Measurements from ENCODE around the gene BCAS3. TPM values are rescaled to one million over a fixed set of nuclear protein-coding genes. Genes with fewer than 3 reads are reported as not detected.

Gene BCAS3
- total and polyA plus RNA-seq, 4 donors = 5.8 to 24.6 (median 10.1) TPM

GRCh38 chr17:61395409-61395982 is 717.8 kb downstream of the BCAS3 start:
- Histone ChIP-seq H3K9ac (ENCODE audit: low read depth in 1 of 2, low read length in 2 of 2) (no peak overlapping the region), H3K27ac (ENCODE audit: low read depth in 1 of 2, low read length in 2 of 2) (no peak overlapping the region)
- no peak for DNase-seq (ENCODE audit: low spot score)

DNA sequence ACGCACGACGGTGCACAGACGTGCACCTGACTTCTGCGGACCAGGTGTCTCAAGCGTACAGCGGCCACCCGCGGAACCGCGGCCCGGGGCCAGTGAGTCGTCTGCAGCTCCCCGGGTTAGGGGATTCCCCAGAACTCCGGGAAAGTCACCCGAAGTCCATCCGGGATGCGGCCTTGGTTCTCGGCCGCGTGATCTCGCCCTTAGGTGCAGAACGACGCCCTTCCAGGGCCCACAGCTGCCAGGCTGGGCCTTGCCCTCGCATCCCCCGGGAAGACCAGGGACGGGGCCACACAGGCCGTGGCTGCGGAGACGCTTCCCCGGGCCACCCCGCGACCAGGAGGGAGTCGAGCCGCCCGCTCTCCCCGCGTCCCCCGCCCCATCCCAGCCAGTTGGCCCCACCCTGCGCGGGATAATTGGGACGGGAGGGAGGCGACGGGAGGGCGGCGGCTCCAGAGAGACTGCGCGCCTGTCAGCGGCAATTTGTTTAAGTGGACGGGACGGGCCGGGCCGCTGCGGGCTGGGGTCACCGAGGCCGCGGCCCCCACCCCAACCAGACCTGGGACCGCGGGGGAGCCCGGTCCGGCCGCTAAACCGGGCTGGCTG is 718.4 kb downstream of the BCAS3 start:
- Histone ChIP-seq H3K9me3 (ENCODE audit: control insufficient read depth in 4 of 4, low read length in 3 of 4) (peaks cover 0 to 3% (median 0%) of the 10 kb centered on the region in 4 donors), H3K36me3 (ENCODE audit: control insufficient read depth in 4 of 4, insufficient read depth in 3 of 4, low read depth in 1 of 4, low read length in 3 of 4) (no peaks in the 10 kb centered on the region), H3K27ac (ENCODE audit: low read depth in 1 of 2, low read length in 2 of 2) (peak overlapping the region in 1 of 2 donors; percentile 31), H3K4me1 (ENCODE audit: control insufficient read depth in 4 of 4, insufficient read depth in 4 of 4, low read length in 3 of 4) (peaks cover 6 to 31% (median 17%) of the 10 kb centered on the region in 4 donors), H3K27me3 (ENCODE audit: control insufficient read depth in 4 of 4, insufficient read depth in 4 of 4, low read length in 3 of 4) (peaks cover 2 to 9% (median 6%) of the 10 kb centered on the region in 4 donors), H3K9ac (ENCODE audit: low read depth in 1 of 2, low read length in 2 of 2) (no peak overlapping the region), H3K4me3 (ENCODE audit: low read depth in 1 of 3, low read length in 3 of 3) (peak overlapping the region in 1 of 3 donors; percentile 36)
- DNase-seq (ENCODE audit: low spot score) = no peak
- WGBS = 12% methylated on average over 63 of the region's 63 CpGs
- TF ChIP-seq YY1 (IDR thresholded peaks at IDR 0.05) = no peak
- TF ChIP-seq SP1 (IDR thresholded peaks at IDR 0.05) = no peak
- TF ChIP-seq HNF4G (IDR thresholded peaks at IDR 0.05) = no peak
- no peak for TF ChIP-seq JUND (IDR thresholded peaks at IDR 0.05)
- TF ChIP-seq FOXA1 (IDR thresholded peaks at IDR 0.05) = no peak
- no peak for TF ChIP-seq HNF4A (conservative IDR thresholded peaks at IDR 0.05)
- TF ChIP-seq FOXA2 (IDR thresholded peaks at IDR 0.05) = no peak
- TF ChIP-seq, protein P1, sequence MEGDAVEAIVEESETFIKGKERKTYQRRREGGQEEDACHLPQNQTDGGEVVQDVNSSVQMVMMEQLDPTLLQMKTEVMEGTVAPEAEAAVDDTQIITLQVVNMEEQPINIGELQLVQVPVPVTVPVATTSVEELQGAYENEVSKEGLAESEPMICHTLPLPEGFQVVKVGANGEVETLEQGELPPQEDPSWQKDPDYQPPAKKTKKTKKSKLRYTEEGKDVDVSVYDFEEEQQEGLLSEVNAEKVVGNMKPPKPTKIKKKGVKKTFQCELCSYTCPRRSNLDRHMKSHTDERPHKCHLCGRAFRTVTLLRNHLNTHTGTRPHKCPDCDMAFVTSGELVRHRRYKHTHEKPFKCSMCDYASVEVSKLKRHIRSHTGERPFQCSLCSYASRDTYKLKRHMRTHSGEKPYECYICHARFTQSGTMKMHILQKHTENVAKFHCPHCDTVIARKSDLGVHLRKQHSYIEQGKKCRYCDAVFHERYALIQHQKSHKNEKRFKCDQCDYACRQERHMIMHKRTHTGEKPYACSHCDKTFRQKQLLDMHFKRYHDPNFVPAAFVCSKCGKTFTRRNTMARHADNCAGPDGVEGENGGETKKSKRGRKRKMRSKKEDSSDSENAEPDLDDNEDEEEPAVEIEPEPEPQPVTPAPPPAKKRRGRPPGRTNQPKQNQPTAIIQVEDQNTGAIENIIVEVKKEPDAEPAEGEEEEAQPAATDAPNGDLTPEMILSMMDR (IDR thresholded peaks at IDR 0.05; ENCODE audit: low read depth, low read length, missing input control) = no peak
- TF ChIP-seq EGR1 (IDR thresholded peaks at IDR 0.05; ENCODE audit: low read depth in 2 of 2) = no peak
- TF ChIP-seq RXRA (IDR thresholded peaks at IDR 0.05) = no peak
- TF ChIP-seq GABPA (IDR thresholded peaks at IDR 0.05 in 1 of 2, conservative IDR thresholded peaks at IDR 0.05 in 1 of 2) = no peak
- TF ChIP-seq, protein P2, sequence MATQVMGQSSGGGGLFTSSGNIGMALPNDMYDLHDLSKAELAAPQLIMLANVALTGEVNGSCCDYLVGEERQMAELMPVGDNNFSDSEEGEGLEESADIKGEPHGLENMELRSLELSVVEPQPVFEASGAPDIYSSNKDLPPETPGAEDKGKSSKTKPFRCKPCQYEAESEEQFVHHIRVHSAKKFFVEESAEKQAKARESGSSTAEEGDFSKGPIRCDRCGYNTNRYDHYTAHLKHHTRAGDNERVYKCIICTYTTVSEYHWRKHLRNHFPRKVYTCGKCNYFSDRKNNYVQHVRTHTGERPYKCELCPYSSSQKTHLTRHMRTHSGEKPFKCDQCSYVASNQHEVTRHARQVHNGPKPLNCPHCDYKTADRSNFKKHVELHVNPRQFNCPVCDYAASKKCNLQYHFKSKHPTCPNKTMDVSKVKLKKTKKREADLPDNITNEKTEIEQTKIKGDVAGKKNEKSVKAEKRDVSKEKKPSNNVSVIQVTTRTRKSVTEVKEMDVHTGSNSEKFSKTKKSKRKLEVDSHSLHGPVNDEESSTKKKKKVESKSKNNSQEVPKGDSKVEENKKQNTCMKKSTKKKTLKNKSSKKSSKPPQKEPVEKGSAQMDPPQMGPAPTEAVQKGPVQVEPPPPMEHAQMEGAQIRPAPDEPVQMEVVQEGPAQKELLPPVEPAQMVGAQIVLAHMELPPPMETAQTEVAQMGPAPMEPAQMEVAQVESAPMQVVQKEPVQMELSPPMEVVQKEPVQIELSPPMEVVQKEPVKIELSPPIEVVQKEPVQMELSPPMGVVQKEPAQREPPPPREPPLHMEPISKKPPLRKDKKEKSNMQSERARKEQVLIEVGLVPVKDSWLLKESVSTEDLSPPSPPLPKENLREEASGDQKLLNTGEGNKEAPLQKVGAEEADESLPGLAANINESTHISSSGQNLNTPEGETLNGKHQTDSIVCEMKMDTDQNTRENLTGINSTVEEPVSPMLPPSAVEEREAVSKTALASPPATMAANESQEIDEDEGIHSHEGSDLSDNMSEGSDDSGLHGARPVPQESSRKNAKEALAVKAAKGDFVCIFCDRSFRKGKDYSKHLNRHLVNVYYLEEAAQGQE (IDR thresholded peaks at IDR 0.05) = no peak

More at GRCh38 chr17:61395409-61395982, 717.8 kb downstream of the BCAS3 start:
- Histone ChIP-seq H3K27me3 (ENCODE audit: control insufficient read depth in 4 of 4, insufficient read depth in 4 of 4, low read length in 3 of 4) (peaks cover 2 to 9% (median 4%) of the 10 kb centered on the region in 4 donors), H3K9me3 (ENCODE audit: control insufficient read depth in 4 of 4, low read length in 3 of 4) (peaks cover 0 to 3% (median 0%) of the 10 kb centered on the region in 4 donors), H3K4me1 (ENCODE audit: control insufficient read depth in 4 of 4, insufficient read depth in 4 of 4, low read length in 3 of 4) (peaks cover 3 to 25% (median 13%) of the 10 kb centered on the region in 4 donors), H3K4me3 (ENCODE audit: low read depth in 1 of 3, low read length in 3 of 3) (no peak overlapping the region), H3K36me3 (ENCODE audit: control insufficient read depth in 4 of 4, insufficient read depth in 3 of 4, low read depth in 1 of 4, low read length in 3 of 4) (no peaks in the 10 kb centered on the region)
- TF ChIP-seq HNF4A (conservative IDR thresholded peaks at IDR 0.05) (no peak), FOXA2 (IDR thresholded peaks at IDR 0.05) (no peak), EGR1 (IDR thresholded peaks at IDR 0.05; ENCODE audit: low read depth in 2 of 2) (no peak), NR2F2 (IDR thresholded peaks at IDR 0.05) (no peak), HNF4G (IDR thresholded peaks at IDR 0.05) (no peak), TAF1 (conservative IDR thresholded peaks at IDR 0.05) (no peak), MAX (IDR thresholded peaks at IDR 0.05) (no peak), RAD21 (IDR thresholded peaks at IDR 0.05) (no peak), FOXA1 (IDR thresholded peaks at IDR 0.05) (no peak)
- TF ChIP-seq, protein P1 (IDR thresholded peaks at IDR 0.05; ENCODE audit: low read depth, low read length, missing input control) = no peak
- TF ChIP-seq, protein P2 (IDR thresholded peaks at IDR 0.05) = no peak
- WGBS = 37% methylated on average over 38 of the region's 38 CpGs
